HepG2 (cell line): ENCODE measurements around the gene LRPPRC. TPM values are rescaled to one million over a fixed set of nuclear protein-coding genes. Genes with fewer than 3 reads are reported as not detected.
A peak's percentile ranks its signal among the peaks of the same experiment; 100 is the strongest.

ENCODE experiments used
- AGO1 ChIP-seq: fragments of 200-400 bp; formaldehyde crosslinking; IDR thresholded peaks from 2 replicates; pipeline ENCODE4 v1.6.1; 2017; ENCODE audit warnings: mild to moderate bottlenecking, low read depth, low read length, moderate library complexity; ENCODE audit not compliant: poor library complexity, severe bottlenecking
- ELF1 ChIP-seq: sonication (generic); formaldehyde crosslinking; IDR thresholded peaks from 2 replicates; pipeline ENCODE4 v1.4.0; 2020; ENCODE audit warnings: missing genetic modification reagents
- HMG20A ChIP-seq: IDR thresholded peaks from 2 replicates; pipeline ENCODE4 v1.6.1; 2016; ENCODE audit warnings: borderline replicate concordance
- IKZF4 ChIP-seq: sonication (generic); formaldehyde crosslinking; IDR thresholded peaks from 2 replicates; pipeline ENCODE4 v1.5.1; 2020; ENCODE audit warnings: borderline replicate concordance, mild to moderate bottlenecking, low read depth, missing genetic modification reagents; ENCODE audit errors: not compliant biosample characterization
- JUNB ChIP-seq: sonication (generic); formaldehyde crosslinking; IDR thresholded peaks from 2 replicates; pipeline ENCODE4 v1.8.0; 2022; ENCODE audit warnings: missing genetic modification reagents, mild to moderate bottlenecking, borderline replicate concordance
- SP2 ChIP-seq: sonication (generic); formaldehyde crosslinking; IDR thresholded peaks from 2 replicates; pipeline ENCODE4 v1.5.1; 2020; ENCODE audit warnings: mild to moderate bottlenecking, missing genetic modification reagents
- STAT5B ChIP-seq: sonication (generic); formaldehyde crosslinking; IDR thresholded peaks from 2 replicates; pipeline ENCODE4 v1.4.0; 2020; ENCODE audit warnings: missing genetic modification reagents
- TGIF2 ChIP-seq: IDR thresholded peaks from 2 replicates; pipeline ENCODE4 v1.6.1; 2016; ENCODE audit warnings: control low read depth, missing compliant biosample characterization
- ZBTB1 ChIP-seq: sonication (generic); formaldehyde crosslinking; IDR thresholded peaks from 2 replicates; pipeline ENCODE4 v1.4.0; 2020; ENCODE audit warnings: missing genetic modification reagents, borderline replicate concordance
- ZNF225 ChIP-seq: sonication (generic); formaldehyde crosslinking; IDR thresholded peaks from 2 replicates; pipeline ENCODE4 v1.4.0; 2020; ENCODE audit warnings: mild to moderate bottlenecking, missing genetic modification reagents
- ZNF430 ChIP-seq: sonication (generic); formaldehyde crosslinking; IDR thresholded peaks from 2 replicates; pipeline ENCODE4 v1.9.0; 2021; ENCODE audit warnings: mild to moderate bottlenecking, missing genetic modification reagents
- ZNF550 ChIP-seq: sonication (generic); formaldehyde crosslinking; IDR thresholded peaks from 2 replicates; pipeline ENCODE4 v1.4.0; 2020; ENCODE audit warnings: mild to moderate bottlenecking, missing genetic modification reagents, borderline replicate concordance
- ZNF570 ChIP-seq: sonication (generic); formaldehyde crosslinking; IDR thresholded peaks from 2 replicates; pipeline ENCODE4 v1.4.0; 2020; ENCODE audit warnings: mild to moderate bottlenecking, missing genetic modification reagents, borderline replicate concordance
- ZNF674 ChIP-seq: sonication (generic); formaldehyde crosslinking; IDR thresholded peaks from 2 replicates; pipeline ENCODE4 v1.5.0; 2020; ENCODE audit warnings: low read depth, mild to moderate bottlenecking, missing genetic modification reagents
- ZNF781 ChIP-seq: sonication (generic); formaldehyde crosslinking; IDR thresholded peaks from 2 replicates; pipeline ENCODE4 v1.5.1; 2020; ENCODE audit warnings: borderline replicate concordance, mild to moderate bottlenecking, missing genetic modification reagents; ENCODE audit errors: not compliant biosample characterization
- polyA plus RNA-seq, 8 experiments: library from polyadenylated mRNA; depleted of rRNA in 3 of 8; stranded (reverse) in 7 of 8; unstranded in 1 of 8; fragments of >200 nt; fragmentation: Illumina TruSeq in 4 of 8; extraction: Trizol in 4 of 8; gene quantifications; 2 replicates each; pipeline versions ENCODE4 v1.2.1 to v1.2.3, GENCODE V29; 2011 to 2016; ENCODE audit warnings: low read depth in 4 of 8, missing spikeins in 1 of 8, mixed read lengths in 1 of 8; ENCODE audit not compliant: insufficient read depth in 1 of 8
- total RNA-seq, 5 experiments: library from RNA; depleted of rRNA; stranded (reverse); fragments of >200 nt; fragmentation: Illumina TruSeq; extraction: Trizol; gene quantifications; 2 replicates each; pipeline ENCODE4 v1.2.3, GENCODE V29; 2016; ENCODE audit warnings: low read depth in 1 of 5
- TF ChIP-seq, protein P1 (sequence below): sonication (generic); formaldehyde crosslinking; IDR thresholded peaks from 2 replicates; pipeline ENCODE4 v1.8.1; 2023; ENCODE audit warnings: mild to moderate bottlenecking, moderate library complexity, missing genetic modification reagents
- TF ChIP-seq, protein P2 (sequence below): sonication (generic); formaldehyde crosslinking; IDR thresholded peaks from 2 replicates; pipeline ENCODE4 v1.5.0; 2020; ENCODE audit warnings: mild to moderate bottlenecking, missing genetic modification reagents
- TF ChIP-seq, protein P3 (sequence below): sonication (generic); formaldehyde crosslinking; IDR thresholded peaks from 2 replicates; pipeline ENCODE4 v1.9.0; 2021; ENCODE audit warnings: missing genetic modification reagents, mild to moderate bottlenecking, borderline replicate concordance
- TF ChIP-seq, protein P4 (sequence below): IDR thresholded peaks from 2 replicates; pipeline ENCODE4 v1.6.1; 2018; ENCODE audit warnings: missing genetic modification reagents
- TF ChIP-seq, protein P5 (sequence below): sonication (generic); formaldehyde crosslinking; IDR thresholded peaks from 2 replicates; pipeline ENCODE4 v1.4.0; 2020; ENCODE audit warnings: missing genetic modification reagents
- TF ChIP-seq, protein P6 (sequence below): sonication (generic); formaldehyde crosslinking; IDR thresholded peaks from 2 replicates; pipeline ENCODE4 v1.4.0; 2020; ENCODE audit warnings: missing genetic modification reagents, mild to moderate bottlenecking, borderline replicate concordance

The LRPPRC gene
- total and polyA plus RNA-seq, 2 of the 13 experiments (the other 11 are each of a cell fraction or from before 2014, with no cell fraction given) = 117 to 167 TPM

DNA sequence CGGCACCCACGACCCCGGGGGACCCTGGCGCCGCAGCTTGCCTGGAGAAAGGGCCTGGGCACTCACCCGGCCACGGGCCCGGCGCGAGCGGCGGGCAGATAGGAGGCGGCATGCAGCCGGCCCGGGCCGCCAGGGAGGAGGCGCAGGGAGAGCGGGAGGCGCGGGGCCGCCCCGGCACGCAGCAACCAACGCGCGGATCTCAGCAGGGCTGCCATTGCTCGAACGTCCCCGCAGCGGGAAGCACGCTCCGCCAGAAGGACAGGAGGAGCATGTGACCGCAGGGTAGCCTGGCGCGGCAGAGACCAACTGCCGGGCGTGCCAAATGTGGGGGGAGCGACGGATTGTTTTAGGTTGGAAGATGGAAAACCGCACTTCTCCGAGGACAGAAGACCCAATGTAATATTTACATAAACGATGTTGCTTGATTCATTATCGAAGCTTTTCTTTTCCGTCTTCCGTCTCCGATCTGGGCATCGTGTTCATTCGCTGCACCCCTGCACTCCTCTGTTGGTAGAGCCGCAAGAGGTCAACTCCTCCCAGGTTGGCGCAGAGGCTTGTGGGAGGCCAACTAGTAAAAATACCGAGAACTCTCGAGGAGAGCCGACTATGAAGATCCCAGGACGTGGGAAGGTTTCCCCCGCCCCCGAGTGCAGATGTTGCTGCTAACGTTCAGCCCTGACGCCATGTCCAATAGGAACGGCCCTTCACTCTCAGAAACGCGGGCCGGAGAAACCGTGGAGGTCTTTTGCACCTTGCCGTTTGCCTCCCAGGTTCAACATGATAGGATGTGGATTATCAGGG, at the start of gene LRPPRC (continued):
- TF ChIP-seq STAT5B (no peak), ZNF781 (CRISPR knock-in tag) (peak; percentile 76), ZNF430 (no peak; the same call in 1 of the 2 replicates), ZNF225 (no peak), ELF1 (CRISPR knock-in tag) (peak; percentile 61), IKZF4 (CRISPR knock-in tag) (peak; percentile 57), HMG20A (CRISPR knock-in tag) (no peak), SP2 (CRISPR knock-in tag) (peak; percentile 44), ZNF570 (CRISPR knock-in tag) (no peak), AGO1 (no peak), ZBTB1 (no peak), JUNB (no peak), TGIF2 (peak; percentile 57; the same call in 1 of the 2 replicates), ZNF550 (no peak), ZNF674 (CRISPR knock-in tag) (peak; percentile 16; the same call in 1 of the 2 replicates)
- TF ChIP-seq, protein P1, sequence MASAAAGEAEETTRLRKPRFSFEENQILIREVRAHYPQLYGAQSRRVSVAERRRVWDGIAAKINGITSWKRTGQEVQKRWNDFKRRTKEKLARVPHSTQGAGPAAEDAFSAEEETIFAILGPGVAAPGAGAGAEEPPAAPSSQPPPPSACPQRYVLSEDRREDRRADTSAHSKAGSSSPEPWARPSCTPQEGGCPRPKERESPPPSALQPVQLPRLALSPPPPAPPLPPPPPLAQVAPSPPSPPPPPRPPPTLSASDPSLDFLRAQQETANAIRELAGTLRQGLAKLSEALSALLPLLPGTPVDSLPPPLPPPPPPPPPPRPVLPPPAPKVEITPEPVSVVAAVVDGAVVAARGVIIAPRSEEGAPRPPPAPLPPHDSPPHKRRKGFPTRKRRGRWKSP (CRISPR knock-in tag) = no peak
- TF ChIP-seq, protein P2, sequence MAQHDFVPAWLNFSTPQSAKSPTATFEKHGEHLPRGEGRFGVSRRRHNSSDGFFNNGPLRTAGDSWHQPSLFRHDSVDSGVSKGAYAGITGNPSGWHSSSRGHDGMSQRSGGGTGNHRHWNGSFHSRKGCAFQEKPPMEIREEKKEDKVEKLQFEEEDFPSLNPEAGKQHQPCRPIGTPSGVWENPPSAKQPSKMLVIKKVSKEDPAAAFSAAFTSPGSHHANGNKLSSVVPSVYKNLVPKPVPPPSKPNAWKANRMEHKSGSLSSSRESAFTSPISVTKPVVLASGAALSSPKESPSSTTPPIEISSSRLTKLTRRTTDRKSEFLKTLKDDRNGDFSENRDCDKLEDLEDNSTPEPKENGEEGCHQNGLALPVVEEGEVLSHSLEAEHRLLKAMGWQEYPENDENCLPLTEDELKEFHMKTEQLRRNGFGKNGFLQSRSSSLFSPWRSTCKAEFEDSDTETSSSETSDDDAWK (CRISPR knock-in tag) = no peak
- TF ChIP-seq, protein P3, sequence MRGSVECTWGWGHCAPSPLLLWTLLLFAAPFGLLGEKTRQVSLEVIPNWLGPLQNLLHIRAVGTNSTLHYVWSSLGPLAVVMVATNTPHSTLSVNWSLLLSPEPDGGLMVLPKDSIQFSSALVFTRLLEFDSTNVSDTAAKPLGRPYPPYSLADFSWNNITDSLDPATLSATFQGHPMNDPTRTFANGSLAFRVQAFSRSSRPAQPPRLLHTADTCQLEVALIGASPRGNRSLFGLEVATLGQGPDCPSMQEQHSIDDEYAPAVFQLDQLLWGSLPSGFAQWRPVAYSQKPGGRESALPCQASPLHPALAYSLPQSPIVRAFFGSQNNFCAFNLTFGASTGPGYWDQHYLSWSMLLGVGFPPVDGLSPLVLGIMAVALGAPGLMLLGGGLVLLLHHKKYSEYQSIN = no peak
- TF ChIP-seq, protein P4, sequence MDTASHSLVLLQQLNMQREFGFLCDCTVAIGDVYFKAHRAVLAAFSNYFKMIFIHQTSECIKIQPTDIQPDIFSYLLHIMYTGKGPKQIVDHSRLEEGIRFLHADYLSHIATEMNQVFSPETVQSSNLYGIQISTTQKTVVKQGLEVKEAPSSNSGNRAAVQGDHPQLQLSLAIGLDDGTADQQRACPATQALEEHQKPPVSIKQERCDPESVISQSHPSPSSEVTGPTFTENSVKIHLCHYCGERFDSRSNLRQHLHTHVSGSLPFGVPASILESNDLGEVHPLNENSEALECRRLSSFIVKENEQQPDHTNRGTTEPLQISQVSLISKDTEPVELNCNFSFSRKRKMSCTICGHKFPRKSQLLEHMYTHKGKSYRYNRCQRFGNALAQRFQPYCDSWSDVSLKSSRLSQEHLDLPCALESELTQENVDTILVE (CRISPR knock-in tag) = peak; percentile 75
- TF ChIP-seq, protein P5, sequence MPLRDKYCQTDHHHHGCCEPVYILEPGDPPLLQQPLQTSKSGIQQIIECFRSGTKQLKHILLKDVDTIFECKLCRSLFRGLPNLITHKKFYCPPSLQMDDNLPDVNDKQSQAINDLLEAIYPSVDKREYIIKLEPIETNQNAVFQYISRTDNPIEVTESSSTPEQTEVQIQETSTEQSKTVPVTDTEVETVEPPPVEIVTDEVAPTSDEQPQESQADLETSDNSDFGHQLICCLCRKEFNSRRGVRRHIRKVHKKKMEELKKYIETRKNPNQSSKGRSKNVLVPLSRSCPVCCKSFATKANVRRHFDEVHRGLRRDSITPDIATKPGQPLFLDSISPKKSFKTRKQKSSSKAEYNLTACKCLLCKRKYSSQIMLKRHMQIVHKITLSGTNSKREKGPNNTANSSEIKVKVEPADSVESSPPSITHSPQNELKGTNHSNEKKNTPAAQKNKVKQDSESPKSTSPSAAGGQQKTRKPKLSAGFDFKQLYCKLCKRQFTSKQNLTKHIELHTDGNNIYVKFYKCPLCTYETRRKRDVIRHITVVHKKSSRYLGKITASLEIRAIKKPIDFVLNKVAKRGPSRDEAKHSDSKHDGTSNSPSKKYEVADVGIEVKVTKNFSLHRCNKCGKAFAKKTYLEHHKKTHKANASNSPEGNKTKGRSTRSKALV (CRISPR knock-in tag) = no peak
- TF ChIP-seq, protein P6, sequence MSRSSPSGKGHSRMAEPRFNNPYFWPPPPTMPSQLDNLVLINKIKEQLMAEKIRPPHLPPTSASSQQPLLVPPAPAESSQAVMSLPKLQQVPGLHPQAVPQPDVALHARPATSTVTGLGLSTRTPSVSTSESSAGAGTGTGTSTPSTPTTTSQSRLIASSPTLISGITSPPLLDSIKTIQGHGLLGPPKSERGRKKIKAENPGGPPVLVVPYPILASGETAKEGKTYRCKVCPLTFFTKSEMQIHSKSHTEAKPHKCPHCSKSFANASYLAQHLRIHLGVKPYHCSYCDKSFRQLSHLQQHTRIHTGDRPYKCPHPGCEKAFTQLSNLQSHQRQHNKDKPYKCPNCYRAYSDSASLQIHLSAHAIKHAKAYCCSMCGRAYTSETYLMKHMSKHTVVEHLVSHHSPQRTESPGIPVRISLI (CRISPR knock-in tag) = no peak
